Spleen (tissue), 7 donors: ENCODE measurements around the gene CHST12.

Source experiments
- POLR2AphosphoS5 ChIP-seq, 3 donors: sonication (generic); formaldehyde crosslinking; IDR thresholded peaks; one replicate each; pipeline ENCODE4 v1.5.1; 2017; ENCODE audit warnings: antibody characterized with exemption in 3 of 3
- TF ChIP-seq, protein P1 (sequence below), 11 experiments: fragments of 200-600 bp in 7 of 11; fragments of 450-650 bp in 4 of 11; sonication (generic) in 4 of 11; IDR thresholded peaks in 8 of 11; conservative IDR thresholded peaks in 3 of 11; 1 replicate in 7 of 11; 2 replicates in 4 of 11; pipeline versions ENCODE4 v1.4.0 to v1.8.0; 2016 to 2021; ENCODE audit warnings: antibody characterized with exemption in 11 of 11, inconsistent platforms in 4 of 11, mild to moderate bottlenecking in 1 of 11
- donor health status: DM: no; HTN: no; CAD: no; lungs with moderate emphysema.
- donor health status: DM: no; HTN: no; CAD: no.
- donor health status: DM: no; HTN: no; CAD: no.

DNA sequence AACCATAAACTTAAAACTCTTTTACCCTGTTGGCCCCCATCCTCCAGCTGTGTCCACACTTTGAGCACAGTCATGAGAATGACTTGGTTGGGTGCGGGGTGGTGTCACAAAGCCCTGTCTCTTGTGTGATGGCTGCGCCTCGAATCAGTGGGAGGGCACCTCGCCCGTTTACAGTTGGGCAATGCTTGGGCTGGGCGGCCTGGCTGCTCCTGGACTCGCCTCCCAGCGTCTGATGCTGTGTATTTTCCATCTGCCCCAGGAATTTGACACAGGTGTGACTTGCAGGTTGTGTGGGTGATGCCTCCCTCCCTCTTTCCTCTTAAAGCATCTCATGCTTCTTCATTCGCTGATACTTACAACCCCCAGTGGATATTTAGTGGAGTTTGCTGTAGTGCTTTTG lies 33.7 kb downstream of the CHST12 start:
- TF ChIP-seq POLR2AphosphoS5 (IDR thresholded peaks at IDR 0.05), result no peak
- TF ChIP-seq, protein P1, sequence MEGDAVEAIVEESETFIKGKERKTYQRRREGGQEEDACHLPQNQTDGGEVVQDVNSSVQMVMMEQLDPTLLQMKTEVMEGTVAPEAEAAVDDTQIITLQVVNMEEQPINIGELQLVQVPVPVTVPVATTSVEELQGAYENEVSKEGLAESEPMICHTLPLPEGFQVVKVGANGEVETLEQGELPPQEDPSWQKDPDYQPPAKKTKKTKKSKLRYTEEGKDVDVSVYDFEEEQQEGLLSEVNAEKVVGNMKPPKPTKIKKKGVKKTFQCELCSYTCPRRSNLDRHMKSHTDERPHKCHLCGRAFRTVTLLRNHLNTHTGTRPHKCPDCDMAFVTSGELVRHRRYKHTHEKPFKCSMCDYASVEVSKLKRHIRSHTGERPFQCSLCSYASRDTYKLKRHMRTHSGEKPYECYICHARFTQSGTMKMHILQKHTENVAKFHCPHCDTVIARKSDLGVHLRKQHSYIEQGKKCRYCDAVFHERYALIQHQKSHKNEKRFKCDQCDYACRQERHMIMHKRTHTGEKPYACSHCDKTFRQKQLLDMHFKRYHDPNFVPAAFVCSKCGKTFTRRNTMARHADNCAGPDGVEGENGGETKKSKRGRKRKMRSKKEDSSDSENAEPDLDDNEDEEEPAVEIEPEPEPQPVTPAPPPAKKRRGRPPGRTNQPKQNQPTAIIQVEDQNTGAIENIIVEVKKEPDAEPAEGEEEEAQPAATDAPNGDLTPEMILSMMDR (IDR thresholded peaks at IDR 0.05 in 8 of 11, conservative IDR thresholded peaks at IDR 0.05 in 3 of 11), result no peak
